Activated CD4-positive, CD25-positive, alpha-beta regulatory T cell treated with anti-CD3 and anti-CD28 coated beads, Interleukin-2, amount 50 U/mL, for 16 hours (primary cell): ENCODE data around the gene POU2F1.

Source experiments
- DNase-seq: peaks from one replicate; pipeline ENCODE4 v3.0.0-alpha.2; 2020; ENCODE audit warnings: low read depth, low spot score

POU2F1 gene

DNA sequence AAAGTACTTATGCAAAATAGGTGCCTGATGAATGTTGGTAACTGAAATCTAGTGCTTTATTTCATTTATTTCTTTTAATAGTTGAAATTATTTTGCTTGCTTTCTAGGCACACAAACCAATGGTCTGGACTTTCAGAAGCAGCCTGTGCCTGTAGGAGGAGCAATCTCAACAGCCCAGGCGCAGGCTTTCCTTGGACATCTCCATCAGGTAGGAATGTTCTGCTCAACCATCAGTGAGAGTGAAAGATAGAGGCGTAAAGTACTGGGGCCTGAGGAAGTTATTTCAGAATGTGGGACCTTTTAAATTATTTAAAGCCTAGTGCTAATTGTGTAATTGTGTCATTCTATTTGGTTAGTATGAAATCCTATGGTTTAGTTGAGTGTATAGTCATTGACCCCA, 144.7 kb downstream of the POU2F1 start:
- no peak for DNase-seq

- no peak for DNase-seq
These were observed 147.0 kb downstream of the POU2F1 start for GRCh38 chr1:167367705-167368104.

DNA sequence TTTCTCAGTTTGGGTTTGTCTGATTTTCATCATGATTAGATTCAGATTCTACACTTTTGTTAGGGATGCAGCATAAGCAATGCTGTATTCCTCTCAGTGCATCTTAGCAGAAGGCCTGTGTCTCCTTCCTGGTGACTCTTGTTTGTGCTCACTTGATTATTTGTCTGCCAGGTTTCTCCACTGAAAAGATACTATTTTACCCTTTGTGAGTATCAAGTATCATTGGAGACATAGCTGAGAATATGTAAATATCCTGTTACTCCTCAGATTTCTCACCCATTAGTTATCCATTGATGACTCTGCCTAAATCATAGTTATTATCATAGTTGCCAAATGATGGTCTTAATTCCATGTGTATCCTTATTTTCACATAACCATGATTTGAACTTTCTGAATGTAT, 148.5 kb downstream of the POU2F1 start:
- DNase-seq = no peak

DNA sequence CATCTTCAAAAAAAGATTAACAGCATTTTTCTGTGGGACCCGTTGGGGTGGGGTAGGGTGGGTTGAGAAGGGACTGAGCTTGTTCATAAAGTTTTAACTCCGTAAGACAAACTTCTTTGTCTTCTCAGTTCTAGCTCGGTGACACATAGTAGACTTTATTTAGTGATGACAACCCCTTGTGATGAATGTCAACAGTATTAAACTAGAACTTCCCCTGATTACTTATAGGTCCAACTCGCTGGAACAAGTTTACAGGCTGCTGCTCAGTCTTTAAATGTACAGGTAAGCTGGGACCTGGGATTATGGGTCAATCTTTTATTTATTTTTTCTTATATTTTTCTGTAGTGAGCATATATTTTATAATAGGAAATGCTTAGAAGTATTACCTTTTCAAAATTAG, 149.2 kb downstream of the POU2F1 start:
- no peak for DNase-seq

DNA sequence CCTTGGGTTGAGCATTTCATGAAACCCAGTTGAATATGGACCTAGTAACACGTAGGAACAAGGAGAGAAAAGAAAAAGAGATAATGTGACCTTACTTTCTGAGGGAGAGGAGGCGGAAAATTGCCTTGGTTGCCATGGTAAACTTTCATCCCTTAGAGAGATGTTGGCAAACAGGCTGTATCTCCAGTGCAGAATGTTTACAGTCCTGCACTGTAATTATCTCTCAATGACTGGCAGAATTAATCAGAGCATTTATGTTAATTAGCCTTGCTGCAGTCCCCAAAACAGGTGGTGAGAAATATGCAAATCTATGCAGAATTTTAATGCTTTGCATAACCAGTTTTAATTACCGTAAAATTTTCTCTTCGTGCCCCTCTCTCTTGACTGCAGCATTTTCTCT, 150.3 kb downstream of the POU2F1 start:
- DNase-seq = no peak

GRCh38 chr1:167373398-167373797, 152.7 kb downstream of the POU2F1 start:
- DNase-seq = no peak

DNA sequence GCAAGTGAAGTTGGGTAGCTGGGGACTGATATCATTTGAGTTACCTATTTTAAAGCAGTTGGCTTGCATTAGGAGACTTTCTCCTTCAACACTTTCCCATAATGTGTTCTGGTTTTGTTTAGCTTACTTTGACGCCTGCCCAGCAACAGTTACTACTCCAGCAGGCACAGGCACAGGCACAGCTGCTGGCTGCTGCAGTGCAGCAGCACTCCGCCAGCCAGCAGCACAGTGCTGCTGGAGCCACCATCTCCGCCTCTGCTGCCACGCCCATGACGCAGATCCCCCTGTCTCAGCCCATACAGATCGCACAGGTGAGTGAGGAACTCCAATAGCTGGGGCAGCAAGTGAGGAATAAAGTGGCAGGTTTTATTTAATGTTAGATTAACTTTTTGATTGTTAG, 153.3 kb downstream of the POU2F1 start:
- no peak for DNase-seq

- no peak for DNase-seq
These were observed 155.3 kb downstream of the POU2F1 start for GRCh38 chr1:167375949-167376348.

DNA sequence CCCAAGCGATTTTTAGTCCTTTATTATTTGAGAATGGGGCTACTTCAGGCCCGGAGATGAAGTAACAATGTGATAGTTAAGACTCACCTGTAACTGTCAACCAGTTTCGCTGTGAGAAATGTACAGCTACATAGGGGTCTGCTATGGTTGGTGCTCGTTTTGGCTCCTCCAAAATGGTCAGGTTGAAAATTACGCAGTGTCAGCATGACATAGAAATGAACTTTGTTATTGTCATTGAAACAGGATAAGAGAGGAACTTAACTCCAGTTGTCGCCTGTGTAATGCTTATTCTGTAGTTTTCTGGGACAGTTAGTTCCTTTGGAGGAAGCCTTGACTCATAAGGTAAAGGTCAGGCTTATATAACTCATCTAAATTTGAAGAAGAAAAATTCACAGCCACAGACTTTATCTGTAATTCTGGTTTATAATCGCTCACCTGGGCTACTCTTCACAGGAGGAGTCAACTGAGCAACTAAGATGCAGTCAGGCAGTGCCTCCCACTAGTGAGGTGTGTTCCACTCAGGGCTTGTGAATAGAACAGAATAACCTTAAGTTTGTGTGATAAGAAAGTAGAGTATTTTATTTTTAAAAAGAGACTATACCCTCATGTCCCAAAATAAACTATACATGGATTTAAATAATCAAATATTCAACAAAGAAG, 166.7 kb downstream of the POU2F1 start:
- no peak for DNase-seq

GRCh38 chr1:167388976-167389375, 168.3 kb downstream of the POU2F1 start:
- DNase-seq = no peak

DNA sequence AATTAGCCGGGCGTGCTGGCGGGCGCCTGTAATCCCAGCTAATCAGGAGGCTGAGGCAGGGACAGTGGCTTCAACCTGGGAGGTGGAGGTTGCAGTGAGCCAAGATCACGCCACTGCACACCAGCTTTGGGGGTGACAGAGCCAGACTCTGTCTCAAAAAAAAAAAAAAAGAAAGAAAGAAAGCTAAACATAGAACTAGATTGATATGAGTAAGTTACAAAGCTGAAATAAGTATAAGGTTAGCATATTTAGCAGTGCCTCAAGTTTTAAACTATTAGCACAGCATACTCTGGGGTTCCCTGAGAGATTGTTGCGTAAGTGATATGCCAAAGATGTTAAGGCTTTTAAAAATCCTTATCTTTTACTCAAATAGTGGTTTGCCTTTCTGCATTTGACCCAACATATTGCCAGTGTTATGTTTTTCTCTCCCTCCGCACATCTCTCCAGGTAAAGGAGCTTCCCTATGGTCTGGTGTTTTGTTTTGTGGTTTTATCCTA, 171.6 kb downstream of the POU2F1 start:
- DNase-seq = no peak

DNA sequence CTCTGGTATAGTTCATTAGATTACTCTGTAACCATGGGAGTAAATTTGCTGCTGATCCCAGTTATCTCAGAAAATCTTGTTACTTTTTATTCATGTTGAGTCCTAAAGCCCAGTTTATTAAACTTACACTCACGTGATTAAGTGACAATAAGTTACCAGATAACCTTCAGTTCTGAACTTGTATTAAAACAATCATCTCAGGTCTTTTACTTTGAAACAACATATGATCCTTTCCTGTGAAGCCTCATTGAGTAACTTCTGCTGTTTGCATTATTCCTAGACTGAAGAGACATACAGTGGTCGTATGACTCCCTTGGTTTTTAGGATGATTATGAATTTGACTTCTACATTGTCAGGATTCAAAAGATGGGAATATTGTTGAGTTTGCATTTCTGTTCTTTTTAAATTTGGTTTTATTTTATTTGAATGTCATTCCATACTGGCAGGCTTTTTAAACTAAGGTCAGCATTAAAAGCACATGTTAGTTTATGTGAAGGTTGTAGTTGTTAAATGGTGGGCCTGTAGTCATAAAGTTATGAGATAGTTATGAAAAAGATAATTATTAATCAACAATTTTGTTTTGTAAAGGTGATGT, 179.8 kb downstream of the POU2F1 start:
- no peak for DNase-seq

DNA sequence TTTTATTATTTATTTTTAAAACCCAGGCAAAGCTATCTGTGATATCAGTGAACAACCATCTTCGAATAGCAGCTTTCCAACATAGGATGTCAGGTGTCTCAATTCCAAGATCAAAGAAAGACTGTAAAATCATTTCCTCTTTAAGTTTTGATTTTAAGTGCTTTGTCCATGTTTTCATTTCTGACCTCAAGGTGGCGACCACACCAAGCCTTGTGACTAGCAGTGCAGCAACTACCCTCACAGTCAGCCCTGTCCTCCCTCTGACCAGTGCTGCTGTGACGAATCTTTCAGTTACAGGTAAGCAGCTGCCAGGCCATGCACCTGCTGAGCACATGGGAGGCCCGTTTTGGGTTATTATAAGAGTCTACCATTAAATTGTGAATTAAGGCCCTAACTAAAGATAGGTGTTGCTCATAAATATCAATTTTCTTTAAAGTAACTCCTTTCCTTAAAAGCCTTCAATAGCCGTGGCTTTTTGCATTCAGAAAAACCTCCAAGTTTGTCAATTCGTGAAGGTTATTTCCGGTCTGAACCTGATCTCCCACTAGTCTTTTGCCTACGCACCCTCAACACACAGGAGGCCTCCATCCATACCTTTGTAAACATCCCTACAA, 180.7 kb downstream of the POU2F1 start:
- peak; percentile 5 for DNase-seq

- no peak for DNase-seq
These were observed 183.6 kb downstream of the POU2F1 start for GRCh38 chr1:167404161-167404888.

DNA sequence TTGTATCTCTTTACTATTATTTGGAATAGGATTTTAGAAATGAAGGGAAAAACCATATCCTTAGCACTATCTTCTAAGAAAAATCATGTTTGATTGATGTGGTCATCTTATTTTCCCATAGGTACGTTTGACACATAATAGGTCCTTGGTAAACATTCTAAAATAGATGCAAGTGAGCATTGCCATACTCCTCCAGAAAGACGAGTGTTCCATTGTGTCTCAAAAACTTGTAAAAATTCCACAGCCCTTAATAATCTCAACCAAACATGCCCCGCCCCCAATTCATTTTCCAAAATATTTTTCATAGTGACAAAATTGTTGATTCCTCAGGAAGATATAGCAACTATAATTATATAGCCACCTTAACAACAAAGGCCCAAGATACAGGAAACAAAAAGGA, 184.2 kb downstream of the POU2F1 start:
- no peak for DNase-seq

DNA sequence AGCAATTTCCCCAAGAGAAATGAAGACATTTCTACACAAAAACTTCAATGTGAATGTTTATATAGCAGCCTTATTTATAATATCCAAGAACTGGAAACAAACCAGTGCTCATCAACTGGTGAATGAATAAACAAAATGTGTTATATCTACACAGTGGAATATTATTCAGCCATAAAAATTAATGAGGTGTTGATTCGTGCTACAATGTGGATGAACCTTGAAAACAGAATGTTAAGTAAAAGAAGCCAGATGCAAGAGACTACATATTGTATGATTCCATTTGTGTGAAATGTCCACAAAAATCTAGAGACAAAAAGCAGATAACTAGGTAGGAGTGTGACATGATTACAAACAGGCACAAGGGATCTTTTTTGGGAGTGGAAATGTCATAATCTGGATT, 187.7 kb downstream of the POU2F1 start:
- no peak for DNase-seq

GRCh38 chr1:167409183-167409582, 188.5 kb downstream of the POU2F1 start:
- no peak for DNase-seq

DNA sequence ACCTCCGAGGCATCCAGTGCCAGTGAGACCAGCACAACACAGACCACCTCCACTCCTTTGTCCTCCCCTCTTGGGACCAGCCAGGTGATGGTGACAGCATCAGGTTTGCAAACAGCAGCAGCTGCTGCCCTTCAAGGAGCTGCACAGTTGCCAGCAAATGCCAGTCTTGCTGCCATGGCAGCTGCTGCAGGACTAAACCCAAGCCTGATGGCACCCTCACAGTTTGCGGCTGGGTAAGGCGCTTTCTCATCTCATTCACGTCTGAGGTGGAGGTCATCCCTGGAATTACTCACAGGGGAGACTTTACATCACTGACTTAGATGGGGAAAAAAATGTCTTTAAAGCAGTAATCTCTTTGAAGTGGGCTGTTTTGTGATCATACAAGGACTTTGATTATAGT, 191.4 kb downstream of the POU2F1 start:
- DNase-seq = no peak

GRCh38 chr1:167412920-167413319, 192.2 kb downstream of the POU2F1 start:
- no peak for DNase-seq

GRCh38 chr1:167413328-167413727, 192.6 kb downstream of the POU2F1 start:
- DNase-seq = no peak

DNA sequence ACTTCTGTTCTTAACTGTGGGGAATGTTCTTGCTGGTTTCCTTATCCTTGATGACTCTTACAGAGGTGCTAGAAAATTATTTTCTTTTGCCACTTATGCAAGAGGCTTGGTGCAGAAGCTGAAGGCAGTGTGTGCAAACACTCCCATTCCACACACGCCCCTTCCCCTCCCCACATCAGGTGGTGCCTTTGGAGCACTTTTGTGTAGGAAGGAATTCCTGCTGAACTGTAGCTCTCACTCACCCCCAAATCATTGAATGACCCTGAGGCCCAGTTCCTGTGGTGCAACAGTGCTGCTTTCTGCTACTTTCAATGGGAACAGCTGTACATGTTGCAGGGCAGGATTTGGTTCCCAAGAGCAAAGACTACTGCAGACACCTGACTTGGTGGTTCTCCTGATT, 195.8 kb downstream of the POU2F1 start:
- no peak for DNase-seq

DNA sequence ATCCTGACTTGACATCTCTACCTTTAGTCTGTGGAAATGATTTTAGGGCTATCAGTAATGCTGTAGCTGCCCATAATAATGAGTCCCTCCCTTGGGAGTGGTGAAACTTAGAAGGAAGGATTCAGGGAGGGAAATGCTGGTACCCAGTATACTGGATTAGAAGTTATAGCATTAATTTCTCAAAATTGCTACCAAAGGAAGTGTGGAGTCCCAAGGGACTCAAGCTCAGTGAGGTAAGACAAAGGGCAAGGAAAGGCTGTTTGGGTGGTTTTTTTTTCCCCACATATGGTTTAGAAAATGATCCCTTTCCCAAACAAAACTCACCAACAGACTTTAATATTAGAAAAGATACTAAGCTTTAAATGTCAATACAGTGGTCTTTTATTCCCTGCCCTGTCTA, 197.7 kb downstream of the POU2F1 start:
- no peak for DNase-seq

DNA sequence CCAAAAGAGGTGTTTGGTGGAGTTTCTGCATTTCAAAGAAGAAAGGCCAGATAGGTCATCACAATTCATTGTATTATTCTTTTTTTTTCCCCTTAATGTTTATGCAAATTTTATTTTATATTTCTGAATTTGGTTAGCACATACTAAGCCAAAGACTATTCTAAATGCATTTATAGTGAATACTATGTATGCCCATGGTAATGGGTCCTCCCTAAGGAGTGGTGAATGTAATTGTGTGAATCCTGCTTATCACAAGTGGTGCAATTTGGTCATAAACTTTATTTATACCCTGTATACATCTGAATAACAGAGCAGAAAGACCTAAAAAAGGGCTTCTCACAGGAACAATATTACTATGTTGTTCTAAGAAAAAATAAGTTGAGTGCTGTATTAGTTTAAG, 198.6 kb downstream of the POU2F1 start:
- DNase-seq = no peak
